Skin of body (tissue), 2 donors: Measurements from ENCODE around the gene CPSF3. TPM values are rescaled to one million over a fixed set of nuclear protein-coding genes. Genes with fewer than 3 reads are reported as not detected.
A peak's percentile ranks its signal among the peaks of the same experiment; 100 is the strongest.
"Not testable (repeated sequence)": the region's sequence is repeated elsewhere in the genome, so short reads cannot be mapped to it uniquely, and the experiment has no call there.

Experiments used
- DNase-seq: peaks from one replicate; lab custom pipeline; 2025; lab: John Stamatoyannopoulos, UW
- total RNA-seq: library from RNA; depleted of rRNA; stranded (reverse); fragments of >200 nt; gene quantifications from one replicate; pipeline ENCODE4 v1.2.3, GENCODE V29; 2014

The CPSF3 gene
- total RNA-seq, 1 donor from 2014 or later, result 38.4 TPM

GRCh38 chr2:9392898-9393765 is 30.3 kb upstream of the CPSF3 start:
- peak; percentile 55 for DNase-seq

DNA sequence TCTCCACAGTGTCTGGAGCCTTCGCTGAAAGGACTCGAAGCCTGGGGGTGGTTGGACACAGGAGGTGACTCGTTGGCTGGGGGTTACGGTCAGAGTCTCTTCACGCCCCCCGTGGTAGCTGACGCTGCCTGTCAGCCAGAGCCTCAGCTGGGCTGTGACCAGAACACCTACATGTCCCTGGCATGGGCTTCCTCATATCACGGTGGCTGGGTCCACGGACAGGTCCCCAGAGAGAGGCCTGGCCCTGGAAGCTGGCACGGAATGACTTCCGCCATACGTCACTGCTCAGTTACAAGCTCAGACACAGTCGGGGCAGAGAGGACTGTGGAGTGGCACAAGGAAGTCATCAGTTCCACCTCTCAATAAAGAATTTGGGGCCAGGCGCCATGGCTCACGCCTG is 28.6 kb upstream of the CPSF3 start:
- DNase-seq, result no peak

DNA sequence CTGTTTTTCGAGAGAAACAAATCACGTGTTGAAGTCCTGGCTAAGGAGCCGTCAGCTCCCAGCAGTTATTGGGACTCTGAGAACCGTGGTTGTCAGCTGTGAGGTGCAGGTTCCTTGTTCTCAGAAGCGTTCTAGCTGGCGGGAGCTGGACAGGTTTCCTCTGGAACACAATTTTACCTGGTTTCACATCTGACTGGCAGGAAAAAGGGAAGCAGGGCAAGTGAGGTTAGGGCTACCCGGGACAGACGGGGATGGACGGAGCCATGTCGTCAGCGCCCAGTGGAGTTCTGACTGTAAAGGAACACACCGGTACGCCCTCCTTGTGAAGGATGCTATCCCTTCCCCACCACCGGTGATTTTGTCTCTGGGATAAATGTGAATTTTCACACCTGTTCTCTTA is 26.3 kb upstream of the CPSF3 start:
- DNase-seq, result no peak

DNA sequence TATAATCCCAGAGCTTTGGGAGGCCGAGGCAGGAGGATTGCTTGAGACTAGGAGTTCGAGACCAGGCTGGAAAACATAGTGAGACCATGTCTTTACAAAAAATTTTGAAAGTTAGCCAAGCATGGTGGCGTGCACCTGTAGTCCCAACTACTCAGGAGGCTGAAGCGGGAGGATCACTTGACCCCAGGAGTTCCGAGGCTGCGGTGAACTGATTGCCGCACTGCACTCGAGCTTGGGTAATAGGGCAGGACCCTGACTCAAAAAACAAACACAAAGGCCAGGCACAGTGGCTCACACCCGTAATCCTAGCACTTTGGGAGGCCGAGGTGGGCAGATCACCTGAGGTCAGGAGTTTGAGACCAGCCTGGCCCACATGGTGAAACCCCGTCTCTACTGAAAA is 25.2 kb upstream of the CPSF3 start:
- DNase-seq, result not testable (repeated sequence)

DNA sequence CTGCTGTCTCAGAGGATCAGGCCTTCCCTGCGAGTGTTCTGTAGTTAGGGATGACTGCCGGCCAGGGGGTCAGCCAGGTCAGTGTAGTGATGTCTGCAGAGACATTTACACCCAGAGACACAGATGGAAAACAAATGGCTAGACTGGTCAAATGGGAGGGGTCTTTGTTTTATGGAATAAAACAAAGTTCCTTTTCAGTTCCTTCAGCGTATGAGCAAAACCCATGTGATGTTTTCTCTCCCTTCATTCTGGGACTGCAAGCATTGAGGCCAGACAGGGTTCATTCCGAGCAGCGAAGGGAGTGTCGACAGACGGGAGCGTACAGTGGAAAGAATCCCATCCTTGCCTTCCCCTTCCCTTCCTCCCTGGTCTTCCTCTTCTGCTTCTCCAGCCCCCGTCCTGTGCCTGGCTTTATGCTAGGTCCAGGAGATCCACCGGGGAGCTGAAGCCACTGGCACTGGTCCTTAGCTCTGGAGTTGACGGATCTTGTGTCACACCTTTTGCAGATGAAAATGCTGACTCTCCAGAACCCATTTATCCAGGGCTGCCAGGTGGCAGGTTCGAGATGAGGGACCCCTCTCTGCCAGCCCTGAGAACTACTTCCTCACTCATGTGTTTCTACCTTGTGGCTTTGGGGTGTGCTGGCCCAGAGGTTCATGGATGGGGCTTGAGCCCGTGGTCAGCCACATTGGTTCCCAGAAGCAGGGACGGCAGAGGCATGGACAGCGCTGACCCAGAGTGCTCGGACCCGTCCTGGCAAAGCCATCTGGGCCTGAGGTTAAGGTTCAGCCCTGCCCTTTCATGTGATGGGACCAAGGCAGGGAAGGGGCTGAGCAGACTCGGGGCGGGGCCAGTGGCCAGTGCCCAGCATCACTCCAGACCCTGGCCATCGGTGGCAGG is 24.3 kb upstream of the CPSF3 start:
- peak; percentile 41 for DNase-seq

- peak; percentile 16 for DNase-seq
Observed at GRCh38 chr2:9400268-9401058, 23.0 kb upstream of the CPSF3 start.

DNA sequence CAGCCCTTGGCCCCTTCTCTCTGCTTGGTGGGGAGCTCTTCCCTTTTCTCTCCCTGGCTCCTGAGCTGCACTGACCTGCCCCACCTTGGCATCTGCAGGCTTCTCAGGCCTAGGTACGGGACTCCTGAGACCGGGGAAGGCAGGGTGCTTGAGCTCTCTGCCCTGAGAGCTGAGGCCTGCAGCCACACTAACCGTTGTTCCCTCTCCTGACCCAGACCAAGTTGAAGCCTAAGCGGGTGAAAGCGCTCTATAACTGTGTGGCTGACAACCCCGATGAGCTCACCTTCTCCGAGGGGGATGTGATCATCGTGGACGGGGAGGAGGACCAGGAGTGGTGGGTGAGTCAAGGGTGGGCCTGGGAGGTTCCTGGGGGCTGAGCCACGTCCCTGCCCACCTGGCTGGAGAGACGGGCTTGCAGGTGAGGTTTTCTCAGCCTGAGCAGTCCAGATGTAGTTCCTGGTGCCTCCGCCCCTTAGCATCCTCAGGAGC is 22.4 kb upstream of the CPSF3 start:
- DNase-seq, result no peak

GRCh38 chr2:9401646-9402371 is 21.6 kb upstream of the CPSF3 start:
- no peak for DNase-seq

DNA sequence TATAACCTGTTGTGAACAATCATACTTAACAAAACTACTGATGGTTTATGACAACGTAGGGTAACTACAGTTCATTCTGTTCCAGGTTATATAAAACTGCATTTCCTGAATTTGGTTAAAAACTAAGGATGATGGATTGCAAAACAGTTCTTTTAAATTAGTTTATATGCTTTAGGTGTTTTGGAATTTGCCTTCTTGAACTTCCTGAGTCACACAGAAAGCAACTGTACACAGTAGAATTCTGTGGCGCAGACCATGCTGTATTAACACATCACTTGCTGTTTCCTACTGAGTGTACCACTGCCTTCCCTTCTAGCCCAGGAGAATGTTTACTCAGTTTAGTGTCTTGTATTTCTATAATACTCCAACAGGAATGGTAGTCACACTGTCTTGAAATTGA is 19.5 kb upstream of the CPSF3 start:
- no peak for DNase-seq

GRCh38 chr2:9404451-9404850 is 19.0 kb upstream of the CPSF3 start:
- no peak for DNase-seq

DNA sequence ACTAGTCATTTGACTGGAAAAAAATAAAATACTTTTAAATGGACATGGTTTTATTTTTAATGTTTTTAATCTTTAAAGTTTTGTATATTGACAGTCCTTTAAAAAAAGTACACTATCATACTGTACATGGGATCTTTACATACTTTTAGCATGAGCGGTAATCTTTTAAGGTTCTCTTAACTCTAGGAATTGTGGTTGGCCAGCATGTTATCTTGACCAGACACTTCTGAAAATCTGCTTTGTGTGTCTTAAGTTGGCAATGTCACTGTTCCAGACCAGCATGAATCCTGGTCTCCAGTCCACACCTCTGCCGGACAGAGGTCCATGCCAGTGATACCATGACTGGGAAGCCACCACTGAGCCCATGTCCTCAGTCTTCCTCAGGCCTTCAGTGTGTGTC is 17.8 kb upstream of the CPSF3 start:
- DNase-seq, result no peak

DNA sequence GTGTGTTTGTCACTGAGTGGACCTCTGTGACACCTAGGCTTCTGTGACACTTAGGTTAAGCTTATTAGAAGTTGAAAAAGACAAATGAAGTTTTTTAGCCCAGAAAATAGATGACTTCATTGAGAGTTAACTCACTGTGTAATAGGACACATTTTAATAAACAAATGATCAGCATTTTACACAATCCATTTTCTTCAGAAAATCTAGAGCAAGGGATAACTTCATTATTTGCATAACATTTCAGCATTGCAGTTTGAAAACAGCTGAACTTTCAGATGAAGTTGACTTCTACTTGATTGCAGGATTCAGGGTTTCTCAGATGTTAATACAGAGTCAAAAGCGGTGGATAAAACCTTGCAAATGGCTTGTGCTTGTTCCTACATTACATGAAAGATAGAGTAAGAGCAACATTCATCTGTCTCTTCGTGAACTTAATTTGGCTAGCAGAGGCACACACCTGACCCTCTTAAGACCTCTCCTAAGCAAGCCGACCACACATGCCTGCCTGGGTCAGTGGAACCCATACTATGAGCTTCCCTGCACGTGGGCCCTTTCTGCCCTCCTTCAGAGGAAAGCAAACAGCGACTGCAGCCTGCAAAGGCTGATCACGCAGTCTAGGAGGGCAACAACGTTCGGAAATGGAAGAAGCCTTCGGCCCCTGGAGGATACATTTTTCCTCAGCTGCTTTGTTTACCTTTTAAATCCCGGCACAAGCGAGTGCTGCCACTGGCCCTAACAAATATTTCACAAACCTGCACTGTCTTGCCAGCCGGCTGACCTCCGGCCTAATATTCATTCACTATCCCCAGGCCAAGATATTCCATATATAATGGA is 16.7 kb upstream of the CPSF3 start:
- DNase-seq, result no peak

GRCh38 chr2:9407363-9407811 is 16.1 kb upstream of the CPSF3 start:
- no peak for DNase-seq

DNA sequence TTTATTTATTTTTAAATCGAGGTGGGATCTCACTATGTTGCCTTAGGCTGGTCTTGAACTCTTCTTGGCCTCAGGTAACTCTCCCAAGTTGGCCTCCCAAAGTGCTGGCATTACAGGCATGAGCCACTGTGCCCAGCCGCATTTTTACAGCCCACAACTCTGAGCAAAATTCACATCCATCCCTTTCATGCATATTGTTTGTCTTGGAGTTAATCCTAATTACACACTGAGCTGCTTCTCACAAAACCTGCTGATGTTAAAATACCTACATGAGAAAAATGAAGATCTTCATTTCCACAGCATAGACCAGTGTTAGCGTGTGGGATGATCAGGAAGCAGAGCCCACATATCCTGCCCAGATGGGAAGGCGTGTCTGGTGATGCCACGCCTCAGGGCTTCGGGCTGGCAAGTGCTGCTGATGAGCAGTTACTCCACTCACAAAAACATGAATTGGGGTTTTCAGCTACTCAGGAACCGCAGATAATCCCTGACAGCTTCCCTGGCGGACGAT is 14.8 kb upstream of the CPSF3 start:
- DNase-seq, result no peak

GRCh38 chr2:9410108-9410507 is 13.3 kb upstream of the CPSF3 start:
- DNase-seq, result no peak

DNA sequence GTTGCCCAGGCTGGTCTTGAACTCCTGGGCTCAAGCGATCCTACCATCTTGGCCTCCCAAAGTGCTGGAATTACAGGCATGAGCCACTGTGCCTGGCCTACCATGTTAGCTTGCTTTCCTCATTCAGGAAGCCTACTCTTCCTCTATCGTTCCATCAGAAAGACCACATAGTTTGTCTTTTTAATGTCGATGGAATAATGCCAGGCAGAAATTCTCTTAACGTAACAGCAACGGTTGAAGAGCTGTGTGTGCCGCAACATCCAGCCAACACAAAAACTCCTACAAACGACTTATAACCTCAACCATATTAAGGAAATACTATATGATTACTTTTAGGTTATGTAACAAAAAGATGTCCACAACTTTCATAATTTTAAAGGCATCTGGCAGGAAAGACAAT is 10.7 kb upstream of the CPSF3 start:
- no peak for DNase-seq

DNA sequence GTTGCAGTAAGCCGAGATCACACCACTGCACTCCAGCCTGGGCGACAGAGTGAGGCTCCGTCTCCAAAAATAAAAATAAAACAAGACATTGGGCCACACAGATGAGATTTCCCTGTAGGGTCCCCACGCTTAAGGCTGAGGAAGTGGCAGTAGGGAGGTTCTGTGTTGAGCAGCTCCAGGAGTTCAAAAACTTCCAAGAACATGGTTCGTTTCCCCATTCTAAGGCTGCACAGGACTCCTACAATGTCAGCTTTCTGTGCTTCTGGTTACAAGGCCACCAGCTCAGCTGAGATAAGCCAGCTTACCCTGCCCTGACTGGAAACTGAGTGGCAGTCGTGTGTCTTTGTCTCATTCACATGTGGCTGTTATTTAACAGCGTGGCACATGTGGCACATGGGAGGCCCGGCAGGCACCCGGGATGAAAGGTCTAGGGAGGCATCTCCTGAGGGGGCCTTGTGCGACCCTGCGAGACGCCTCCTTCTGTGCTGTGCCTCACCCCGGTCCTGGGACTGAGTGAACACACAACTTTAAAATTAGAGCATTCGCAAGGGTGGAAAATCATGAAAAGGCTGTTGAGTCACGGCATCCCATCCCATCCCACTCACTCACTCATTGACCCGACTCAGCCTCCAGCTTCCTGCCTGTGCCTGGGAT is 7.8 kb upstream of the CPSF3 start:
- no peak for DNase-seq

DNA sequence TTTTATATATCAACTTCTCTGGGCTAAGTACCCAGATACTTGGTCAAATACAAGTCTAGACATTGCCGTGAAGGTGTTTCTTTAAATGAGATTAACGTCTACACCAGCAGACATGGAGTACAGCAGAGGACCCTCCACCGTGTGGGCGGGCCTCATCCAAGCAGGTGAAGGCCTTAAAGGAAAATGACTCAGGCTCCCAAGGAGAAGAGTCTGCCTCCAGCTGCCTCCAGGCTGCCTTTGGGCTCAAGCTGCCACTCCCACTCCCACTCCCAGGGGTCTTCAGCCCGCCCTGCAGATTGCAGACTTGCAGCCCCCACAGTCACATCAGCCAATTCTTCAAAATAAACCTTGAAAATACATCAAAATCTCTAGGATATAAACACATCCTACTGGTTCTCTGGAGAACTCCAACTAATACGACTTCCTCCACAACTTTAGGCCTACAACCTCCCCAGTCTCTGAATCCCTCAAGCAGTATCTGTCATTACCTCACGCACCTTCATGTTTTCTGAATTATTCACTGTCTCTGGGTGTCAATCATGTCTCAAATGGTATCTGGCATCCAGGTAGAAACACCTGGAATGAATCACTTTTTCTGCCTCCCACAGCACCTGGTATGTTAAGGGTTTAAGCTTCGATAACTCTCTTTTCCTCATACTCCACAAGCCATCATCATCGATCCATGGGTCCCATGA is 7.0 kb upstream of the CPSF3 start:
- no peak for DNase-seq

GRCh38 chr2:9416962-9417316 is 6.5 kb upstream of the CPSF3 start:
- no peak for DNase-seq
